Osteoblast (primary cell): Measurements from ENCODE around the gene EHHADH. TPM values are rescaled to one million over a fixed set of nuclear protein-coding genes. Genes with fewer than 3 reads are reported as not detected.
A peak's percentile ranks its signal among the peaks of the same experiment; 100 is the strongest.

Source experiments
- DNase-seq: peaks from one replicate; pipeline ENCODE4 v3.0.0; 2011; ENCODE audit warnings: low spot score, mixed read lengths; ENCODE audit not compliant: insufficient read length; ENCODE audit errors: missing footprints
- H2AFZ ChIP-seq: 2 replicates; pipeline ENCODE4 v1.6.0; 2011; ENCODE audit warnings: mild to moderate bottlenecking, low read length
- H3K27ac ChIP-seq: 2 replicates; pipeline ENCODE4 v1.5.1; 2011; ENCODE audit warnings: mild to moderate bottlenecking, low read depth, low read length, moderate library complexity
- H3K27me3 ChIP-seq: 2 replicates; pipeline ENCODE4 v1.6.0; 2012; ENCODE audit warnings: mild to moderate bottlenecking, control low read depth, inconsistent platforms, low read length, moderate library complexity; ENCODE audit not compliant: insufficient read depth
- H3K36me3 ChIP-seq: 2 replicates; pipeline ENCODE4 v1.5.1; 2011; ENCODE audit warnings: mild to moderate bottlenecking, low read length, control low read depth, moderate library complexity; ENCODE audit not compliant: insufficient read depth
- H3K4me1 ChIP-seq: 2 replicates; pipeline ENCODE4 v1.5.1; 2011; ENCODE audit warnings: mild to moderate bottlenecking, low read length, control low read depth, moderate library complexity; ENCODE audit not compliant: insufficient read depth
- H3K4me2 ChIP-seq: 2 replicates; pipeline ENCODE4 v1.6.0; 2011; ENCODE audit warnings: mild to moderate bottlenecking, low read length; ENCODE audit not compliant: insufficient read depth
- H3K4me3 ChIP-seq: fragments of 200-600 bp; sonication (generic); 3 replicates; pipeline ENCODE4 v1.5.1; 2012; ENCODE audit warnings: mild to moderate bottlenecking, low read length, inconsistent platforms; ENCODE audit not compliant: insufficient read depth
- H3K79me2 ChIP-seq: 2 replicates; pipeline ENCODE4 v1.6.0; 2012; ENCODE audit warnings: mild to moderate bottlenecking, low read length, control low read depth, inconsistent platforms; ENCODE audit not compliant: insufficient read depth
- H3K9me3 ChIP-seq: 2 replicates; pipeline ENCODE4 v1.5.1; 2011; ENCODE audit warnings: low read depth, low read length, control low read depth
- H4K20me1 ChIP-seq: 2 replicates; pipeline ENCODE4 v1.6.0; 2012; ENCODE audit warnings: mild to moderate bottlenecking, low read length, control low read depth; ENCODE audit not compliant: insufficient read depth
- total RNA-seq: library from RNA; depleted of rRNA; stranded (reverse); fragments of >200 nt; gene quantifications from 2 replicates; pipeline ENCODE4 v1.2.3, GENCODE V29; 2012
- TF ChIP-seq, protein P1 (sequence below): IDR thresholded peaks from 2 replicates; pipeline ENCODE4 v1.5.1; 2011; ENCODE audit warnings: mild to moderate bottlenecking, low read depth, low read length, moderate library complexity; ENCODE audit errors: extremely low read depth

The EHHADH gene
- total RNA-seq, 1 donor: 4.0 TPM

DNA sequence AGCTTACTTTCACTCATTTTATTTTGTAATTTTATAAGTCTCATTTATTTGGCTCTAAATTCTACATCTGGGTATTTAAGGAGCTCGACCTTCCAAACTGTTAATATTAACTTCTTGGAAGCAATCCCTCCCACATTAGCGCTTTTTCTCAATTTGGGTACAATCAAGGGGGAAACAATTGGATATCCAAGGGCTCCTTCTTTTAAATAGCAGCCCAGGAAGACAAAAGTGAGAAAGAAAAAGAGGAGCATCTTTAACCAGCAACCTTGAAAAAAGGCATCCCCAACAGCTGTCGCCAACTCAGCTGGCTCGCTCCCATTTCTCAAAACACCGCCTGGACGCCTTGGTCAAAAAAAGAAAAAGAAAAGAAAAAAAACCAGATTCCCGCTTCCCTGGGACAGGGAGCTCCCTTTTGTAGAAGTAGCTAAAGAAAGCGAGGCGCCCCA lies 101.9 kb downstream of the EHHADH start:
- H3K4me2 ChIP-seq: peak overlapping the region; percentile 82
- TF ChIP-seq, protein P1, sequence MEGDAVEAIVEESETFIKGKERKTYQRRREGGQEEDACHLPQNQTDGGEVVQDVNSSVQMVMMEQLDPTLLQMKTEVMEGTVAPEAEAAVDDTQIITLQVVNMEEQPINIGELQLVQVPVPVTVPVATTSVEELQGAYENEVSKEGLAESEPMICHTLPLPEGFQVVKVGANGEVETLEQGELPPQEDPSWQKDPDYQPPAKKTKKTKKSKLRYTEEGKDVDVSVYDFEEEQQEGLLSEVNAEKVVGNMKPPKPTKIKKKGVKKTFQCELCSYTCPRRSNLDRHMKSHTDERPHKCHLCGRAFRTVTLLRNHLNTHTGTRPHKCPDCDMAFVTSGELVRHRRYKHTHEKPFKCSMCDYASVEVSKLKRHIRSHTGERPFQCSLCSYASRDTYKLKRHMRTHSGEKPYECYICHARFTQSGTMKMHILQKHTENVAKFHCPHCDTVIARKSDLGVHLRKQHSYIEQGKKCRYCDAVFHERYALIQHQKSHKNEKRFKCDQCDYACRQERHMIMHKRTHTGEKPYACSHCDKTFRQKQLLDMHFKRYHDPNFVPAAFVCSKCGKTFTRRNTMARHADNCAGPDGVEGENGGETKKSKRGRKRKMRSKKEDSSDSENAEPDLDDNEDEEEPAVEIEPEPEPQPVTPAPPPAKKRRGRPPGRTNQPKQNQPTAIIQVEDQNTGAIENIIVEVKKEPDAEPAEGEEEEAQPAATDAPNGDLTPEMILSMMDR: no peak
- H3K9me3 ChIP-seq: no peaks in the 10 kb centered on the region
- no peak overlapping the region for H3K27ac ChIP-seq
- no peaks in the 10 kb centered on the region for H4K20me1 ChIP-seq
- H3K36me3 ChIP-seq: no peaks in the 10 kb centered on the region
- H2AFZ ChIP-seq: no peak overlapping the region
- DNase-seq: no peak
- peaks cover 4% of the 10 kb centered on the region for H3K4me1 ChIP-seq
- H3K27me3 ChIP-seq: peaks cover 74% of the 10 kb centered on the region
- H3K79me2 ChIP-seq: no peaks in the 10 kb centered on the region
- peak overlapping the region; percentile 65 for H3K4me3 ChIP-seq

DNA sequence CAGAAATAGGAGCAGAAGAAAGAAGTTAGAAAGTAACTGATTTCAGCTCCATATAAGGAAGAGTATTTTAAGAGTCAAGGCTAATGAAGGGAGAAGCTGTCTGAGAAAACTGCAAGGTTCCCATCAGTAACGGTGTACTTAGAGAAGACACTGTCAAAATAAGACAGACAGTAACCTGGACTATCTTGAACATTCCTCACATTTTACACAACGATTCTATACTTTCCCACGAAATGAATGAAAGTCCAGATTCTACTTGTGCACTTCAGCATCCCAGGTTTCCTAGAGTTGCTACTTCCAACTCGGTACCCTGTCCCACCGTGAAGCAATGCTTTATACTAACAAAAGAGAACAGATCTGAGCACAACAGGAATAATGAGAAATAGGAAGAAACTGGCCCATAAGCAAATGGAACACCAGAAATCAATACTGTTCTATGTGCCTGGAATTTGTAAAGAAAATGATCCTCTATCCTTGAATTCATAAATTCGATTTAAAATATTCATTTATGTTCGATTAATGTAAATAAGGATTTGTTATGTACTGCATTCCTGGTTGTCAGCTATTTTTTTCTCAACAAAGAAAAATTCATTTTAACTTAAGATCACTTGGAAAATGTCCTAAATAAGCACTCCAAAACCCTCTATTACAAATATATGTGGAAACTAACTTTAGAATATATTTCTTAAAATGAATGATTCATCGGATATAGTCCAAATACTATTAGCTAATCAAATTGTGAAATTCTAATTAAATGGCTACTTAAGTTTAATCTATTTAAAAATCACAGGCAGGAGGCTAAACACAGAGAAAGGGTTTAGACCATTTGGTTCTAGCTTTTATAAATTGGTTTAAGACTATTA lies 102.5 kb downstream of the EHHADH start:
- peaks cover 74% of the 10 kb centered on the region for H3K27me3 ChIP-seq

DNA sequence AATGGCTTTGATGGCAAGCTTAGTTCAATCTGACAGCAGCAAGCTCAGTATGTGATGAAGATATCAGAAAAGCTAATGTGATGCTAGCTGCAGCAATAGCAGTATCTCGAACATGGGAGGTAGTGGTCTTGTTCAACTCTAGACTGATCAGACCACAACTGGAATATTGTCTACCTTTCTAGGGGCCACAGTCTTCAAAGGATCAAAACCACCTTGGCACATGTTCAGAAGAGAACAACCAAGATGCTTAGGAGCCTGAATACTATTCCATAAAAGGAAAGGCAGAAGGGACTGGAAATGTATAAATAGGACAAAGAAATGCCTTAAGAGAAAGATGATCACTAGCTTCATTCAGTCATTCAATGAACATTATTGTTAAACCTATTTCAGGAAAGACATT lies 103.3 kb downstream of the EHHADH start:
- no peaks in the 10 kb centered on the region for H4K20me1 ChIP-seq
- H3K79me2 ChIP-seq: no peaks in the 10 kb centered on the region
- peaks cover 4% of the 10 kb centered on the region for H3K4me1 ChIP-seq
- H3K4me2 ChIP-seq: no peak overlapping the region
- H3K9me3 ChIP-seq: no peaks in the 10 kb centered on the region
- H2AFZ ChIP-seq: no peak overlapping the region
- TF ChIP-seq, protein P1: no peak
- DNase-seq: no peak
- no peak overlapping the region for H3K4me3 ChIP-seq
- no peaks in the 10 kb centered on the region for H3K36me3 ChIP-seq
- peaks cover 75% of the 10 kb centered on the region for H3K27me3 ChIP-seq
- no peak overlapping the region for H3K27ac ChIP-seq

More for the DNA sequence above, 102.5 kb downstream of the EHHADH start:
- Histone ChIP-seq H3K79me2 (no peaks in the 10 kb centered on the region), H2AFZ (no peak overlapping the region), H3K9me3 (no peaks in the 10 kb centered on the region), H4K20me1 (no peaks in the 10 kb centered on the region), H3K4me1 (peaks cover 4% of the 10 kb centered on the region), H3K4me2 (no peak overlapping the region), H3K4me3 (no peak overlapping the region), H3K36me3 (no peaks in the 10 kb centered on the region), H3K27ac (no peak overlapping the region)
- TF ChIP-seq, protein P1: no peak
- DNase-seq: no peak

DNA sequence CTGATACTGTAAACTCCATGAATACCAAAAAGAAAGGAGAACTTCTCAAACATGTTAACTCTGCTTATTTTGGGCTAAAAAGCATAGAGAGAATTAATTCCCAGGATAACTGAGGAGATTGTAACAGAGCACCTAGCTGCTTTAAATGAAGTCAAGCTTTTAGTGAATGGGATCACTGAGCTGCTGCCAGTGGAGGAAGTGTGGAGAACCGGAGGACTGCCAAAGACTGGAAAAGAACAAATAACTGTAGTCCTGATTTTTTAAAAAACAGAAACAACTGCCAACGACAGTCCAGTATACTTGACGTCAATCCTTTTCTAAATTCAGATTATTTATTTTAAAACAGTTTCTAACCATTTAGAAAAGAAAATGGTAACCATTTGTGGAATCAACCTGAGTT lies 104.3 kb downstream of the EHHADH start:
- no peak for DNase-seq
- H3K9me3 ChIP-seq: no peaks in the 10 kb centered on the region
- no peak overlapping the region for H3K4me3 ChIP-seq
- no peak overlapping the region for H3K4me2 ChIP-seq
- H3K79me2 ChIP-seq: no peaks in the 10 kb centered on the region
- no peaks in the 10 kb centered on the region for H3K36me3 ChIP-seq
- no peak overlapping the region for H3K27ac ChIP-seq
- no peaks in the 10 kb centered on the region for H4K20me1 ChIP-seq
- H3K4me1 ChIP-seq: peaks cover 4% of the 10 kb centered on the region
- H3K27me3 ChIP-seq: peaks cover 69% of the 10 kb centered on the region
- TF ChIP-seq, protein P1: no peak
- H2AFZ ChIP-seq: no peak overlapping the region
